NCI-H2171 treated with DMSO at 0.1 percent for 48 hours (cell line): ENCODE measurements around the gene CSRNP3.

Experiments
- DNase-seq: peaks from one replicate; lab custom pipeline; 2025; lab: John Stamatoyannopoulos, UW

CSRNP3 gene, protein sequence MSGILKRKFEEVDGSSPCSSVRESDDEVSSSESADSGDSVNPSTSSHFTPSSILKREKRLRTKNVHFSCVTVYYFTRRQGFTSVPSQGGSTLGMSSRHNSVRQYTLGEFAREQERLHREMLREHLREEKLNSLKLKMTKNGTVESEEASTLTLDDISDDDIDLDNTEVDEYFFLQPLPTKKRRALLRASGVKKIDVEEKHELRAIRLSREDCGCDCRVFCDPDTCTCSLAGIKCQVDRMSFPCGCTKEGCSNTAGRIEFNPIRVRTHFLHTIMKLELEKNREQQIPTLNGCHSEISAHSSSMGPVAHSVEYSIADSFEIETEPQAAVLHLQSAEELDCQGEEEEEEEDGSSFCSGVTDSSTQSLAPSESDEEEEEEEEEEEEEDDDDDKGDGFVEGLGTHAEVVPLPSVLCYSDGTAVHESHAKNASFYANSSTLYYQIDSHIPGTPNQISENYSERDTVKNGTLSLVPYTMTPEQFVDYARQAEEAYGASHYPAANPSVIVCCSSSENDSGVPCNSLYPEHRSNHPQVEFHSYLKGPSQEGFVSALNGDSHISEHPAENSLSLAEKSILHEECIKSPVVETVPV

DNA sequence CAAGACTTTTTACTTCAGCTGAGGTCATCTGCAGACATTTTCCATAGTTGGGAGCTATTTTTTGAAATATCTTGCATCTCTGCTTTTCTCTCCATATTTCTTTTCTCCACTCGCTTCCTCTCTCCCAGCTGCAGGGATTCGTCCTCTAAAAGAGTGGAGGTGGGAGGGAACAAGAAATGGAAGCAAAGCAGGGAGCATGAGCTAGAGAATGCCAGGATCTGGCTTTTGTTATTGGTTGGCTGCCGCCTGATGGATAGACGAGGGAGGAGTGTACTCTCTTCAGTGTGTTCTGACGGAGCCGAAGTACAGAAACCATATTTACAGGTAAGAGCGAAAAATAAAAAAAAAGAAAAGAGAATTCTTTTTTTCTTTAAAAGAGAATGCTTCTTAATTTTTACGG is at the start of gene CSRNP3:
CSRNP3 (plus strand) TSS at position 282 of the 400 bp plus-strand sequence. CDS start 125,368 bp downstream, outside the sequence.
- peak; percentile 98 for DNase-seq

- no peak for DNase-seq
Observed at GRCh38 chr2:165420231-165420630, 49.3 kb upstream of the CSRNP3 start.

DNA sequence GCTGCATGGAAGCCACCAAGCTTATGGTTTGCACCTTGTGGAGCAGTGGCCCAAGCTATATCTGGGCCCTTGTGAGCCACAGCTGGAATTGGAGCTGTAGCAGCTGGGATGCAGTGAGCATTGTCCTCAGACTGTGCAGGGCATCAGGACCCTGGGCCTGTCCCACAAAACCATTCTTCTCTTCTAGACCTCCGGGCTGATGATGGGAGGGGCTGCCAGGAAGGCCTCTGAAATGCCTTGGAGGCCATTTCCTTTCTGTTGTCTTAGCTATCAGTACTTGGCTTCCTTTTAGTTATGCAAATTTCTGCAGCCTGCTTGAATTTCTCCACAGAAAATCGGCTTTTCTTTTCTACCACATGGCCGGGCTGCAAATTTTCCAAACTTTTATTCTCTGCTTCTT is 46.4 kb upstream of the CSRNP3 start:
- DNase-seq = no peak

DNA sequence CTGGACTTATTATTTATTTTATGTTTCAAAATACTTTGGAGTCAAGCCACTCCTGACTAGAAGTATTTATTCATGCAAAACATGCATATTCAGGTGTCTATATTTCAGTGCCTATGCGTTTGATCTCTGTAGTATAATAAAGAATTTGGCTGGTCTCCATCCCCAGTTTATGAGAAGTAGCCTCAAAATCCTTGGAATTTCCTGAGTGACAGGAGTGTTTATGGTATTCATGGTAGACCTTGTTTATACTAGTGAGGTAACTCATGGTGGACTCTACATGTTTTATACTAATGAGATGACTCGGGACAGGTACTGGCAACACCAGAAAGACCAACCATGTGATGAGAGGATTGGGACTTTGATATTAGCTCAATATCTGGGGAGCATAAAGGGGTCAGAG is 43.9 kb upstream of the CSRNP3 start:
- DNase-seq = no peak

- no peak for DNase-seq
Observed at GRCh38 chr2:165427686-165428085, 41.8 kb upstream of the CSRNP3 start.

GRCh38 chr2:165428926-165429325 is 40.6 kb upstream of the CSRNP3 start:
- no peak for DNase-seq

DNA sequence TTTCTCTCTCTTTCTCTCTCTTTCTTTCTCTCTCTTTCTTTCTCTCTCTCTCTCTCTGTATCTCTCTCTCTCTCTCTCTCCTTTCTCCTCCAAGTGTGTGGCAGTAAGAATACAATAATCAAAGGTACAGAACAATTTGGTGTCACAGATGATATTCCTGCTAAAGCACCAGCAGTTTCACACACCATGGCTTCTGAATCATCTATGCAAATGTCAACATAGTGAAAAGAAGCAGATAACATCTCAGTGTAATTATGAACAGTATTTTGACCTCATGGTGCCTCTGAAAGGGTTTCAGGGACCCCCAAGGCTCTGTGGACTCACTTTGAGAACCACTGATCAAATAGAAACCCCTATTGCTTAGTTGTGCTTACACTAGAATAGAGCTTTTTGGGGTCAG is 38.5 kb upstream of the CSRNP3 start:
- no peak for DNase-seq

DNA sequence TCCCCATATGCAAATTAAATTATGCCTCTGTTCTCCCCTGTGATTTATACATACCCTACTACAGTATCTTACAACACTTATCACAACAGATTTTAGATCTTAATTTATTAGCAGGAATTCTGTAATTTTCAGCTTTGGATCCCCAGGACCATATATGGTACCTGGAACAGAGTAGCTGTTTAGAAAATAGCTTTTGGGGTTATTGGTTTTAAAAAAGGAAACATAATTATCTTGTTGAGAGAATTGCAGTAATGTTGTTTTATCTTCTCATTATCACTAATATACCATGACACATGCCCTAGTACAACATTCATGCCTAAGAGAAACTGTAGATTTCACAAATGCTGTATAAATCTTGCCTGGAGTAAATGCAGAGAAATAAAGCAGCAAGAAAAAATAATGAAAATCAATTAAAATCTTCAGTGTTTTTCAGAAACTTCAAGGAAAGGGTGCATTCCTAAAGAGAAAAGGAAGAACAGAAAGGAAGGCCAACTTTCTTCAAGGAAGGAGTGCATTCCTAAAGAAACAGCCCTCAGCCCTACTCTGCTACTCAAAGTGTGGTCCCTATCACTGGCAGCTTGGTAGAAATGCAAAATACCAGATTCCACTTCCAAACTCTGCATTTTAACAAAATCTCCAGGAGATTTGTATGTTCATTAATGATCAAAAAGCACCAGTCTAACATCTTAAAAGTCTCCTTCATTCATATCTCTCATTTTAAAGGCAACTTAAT is 37.1 kb upstream of the CSRNP3 start:
- DNase-seq = no peak

GRCh38 chr2:165434865-165435496 is 34.5 kb upstream of the CSRNP3 start:
- no peak for DNase-seq

GRCh38 chr2:165435611-165436010 is 33.9 kb upstream of the CSRNP3 start:
- DNase-seq = no peak

DNA sequence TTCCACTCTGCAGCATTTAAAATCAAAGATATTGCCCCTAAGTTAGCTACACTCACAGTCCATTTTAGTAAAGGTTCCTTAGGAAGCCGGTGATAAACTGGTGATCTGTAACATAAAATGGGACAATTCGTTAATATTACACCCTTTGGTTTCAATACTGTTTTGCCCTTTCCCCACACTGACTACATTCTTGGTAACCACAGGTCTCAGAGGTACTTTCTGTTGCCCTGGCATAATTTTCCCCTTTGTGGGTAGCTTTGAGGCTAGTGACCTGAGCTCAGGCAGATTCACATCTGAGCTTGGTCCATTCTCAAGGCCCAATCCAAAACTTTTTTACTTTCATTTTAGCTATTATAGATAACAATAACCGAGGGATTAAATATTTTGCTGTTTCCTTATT is 32.9 kb upstream of the CSRNP3 start:
- no peak for DNase-seq

DNA sequence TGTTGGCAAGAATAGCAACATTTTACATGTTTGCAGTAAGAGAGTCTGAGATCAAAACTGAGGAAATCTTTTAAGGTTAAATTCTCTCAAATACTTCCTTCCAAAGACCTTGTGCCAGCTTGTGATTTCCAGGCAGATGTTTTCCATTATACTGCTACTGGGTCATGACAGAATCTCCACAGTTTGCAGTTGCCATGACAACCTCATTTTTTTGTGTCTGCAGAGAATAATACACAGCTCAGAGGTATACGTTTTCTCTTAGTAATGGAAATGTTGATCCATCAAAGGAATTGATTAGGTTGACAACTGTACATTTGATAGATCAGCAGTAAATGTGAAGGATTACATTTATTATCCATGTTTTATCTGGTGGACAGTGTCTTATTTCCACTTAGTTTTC is 29.1 kb upstream of the CSRNP3 start:
- DNase-seq = peak; percentile 15

DNA sequence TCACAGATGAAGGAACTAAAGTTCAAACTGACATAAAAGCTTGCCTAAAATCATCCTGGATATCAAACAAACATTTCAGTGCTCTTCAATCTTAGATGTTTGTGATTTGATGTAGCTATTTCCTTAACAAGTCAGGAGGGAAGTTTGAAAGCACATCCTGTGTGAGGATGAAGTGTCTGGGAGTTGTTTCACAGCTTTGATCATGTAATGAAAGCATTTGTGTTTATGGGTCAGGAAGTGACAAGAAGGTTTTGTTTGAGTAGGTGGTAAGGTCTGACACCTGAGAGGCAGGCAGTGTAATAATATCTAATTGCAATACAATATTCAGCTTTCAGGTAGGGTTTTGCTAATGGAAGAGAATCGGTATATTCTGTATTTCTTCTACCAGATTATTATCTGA is 26.0 kb upstream of the CSRNP3 start:
- no peak for DNase-seq

- DNase-seq = no peak
Observed at GRCh38 chr2:165448406-165448805, 21.1 kb upstream of the CSRNP3 start.

GRCh38 chr2:165450156-165450555 is 19.3 kb upstream of the CSRNP3 start:
- no peak for DNase-seq

DNA sequence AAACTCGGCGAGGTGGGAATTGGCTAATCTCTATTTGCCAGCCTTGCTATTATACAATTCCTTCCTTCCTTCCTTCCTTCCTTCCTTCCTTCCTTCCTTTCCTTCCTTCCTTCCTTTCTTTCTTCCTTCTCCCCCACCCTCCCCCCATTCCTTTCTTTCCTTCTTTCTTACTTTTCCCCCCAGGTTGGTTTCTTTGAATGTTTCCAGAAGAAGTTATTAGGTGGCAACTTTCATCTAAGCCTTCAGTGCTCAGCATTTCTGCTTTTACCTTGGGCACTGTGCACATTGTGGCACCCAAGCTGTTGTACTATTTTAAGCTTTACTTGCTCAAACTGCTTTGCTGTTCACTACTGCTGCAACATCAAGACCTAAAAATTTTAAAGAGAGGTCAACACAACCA is 17.2 kb upstream of the CSRNP3 start:
- DNase-seq = no peak

GRCh38 chr2:165453561-165454094 is 15.9 kb upstream of the CSRNP3 start:
- DNase-seq = no peak

DNA sequence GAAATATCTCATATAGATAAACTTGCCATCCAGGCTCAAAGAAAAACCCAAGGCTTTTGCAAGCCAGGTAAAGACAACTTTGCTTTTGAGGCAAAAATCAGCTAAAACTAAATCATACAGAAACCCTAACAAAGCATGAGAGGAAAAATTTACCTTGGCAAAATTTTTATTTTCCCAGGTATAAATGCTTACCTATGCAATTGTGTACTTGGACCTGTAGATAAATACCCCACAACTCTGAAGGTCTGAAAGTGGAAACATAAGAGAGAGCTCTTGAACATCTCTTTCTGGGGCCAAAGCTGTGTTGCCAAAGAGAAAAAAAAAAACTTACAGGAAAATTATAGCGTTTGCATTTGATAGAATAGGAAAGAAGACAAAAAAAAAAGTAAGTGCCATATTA is 14.6 kb upstream of the CSRNP3 start:
- no peak for DNase-seq

GRCh38 chr2:165456027-165456426 is 13.5 kb upstream of the CSRNP3 start:
- peak; percentile 15 for DNase-seq

- peak; percentile 99 for DNase-seq
Observed at GRCh38 chr2:165462443-165462842, 7.1 kb upstream of the CSRNP3 start.

DNA sequence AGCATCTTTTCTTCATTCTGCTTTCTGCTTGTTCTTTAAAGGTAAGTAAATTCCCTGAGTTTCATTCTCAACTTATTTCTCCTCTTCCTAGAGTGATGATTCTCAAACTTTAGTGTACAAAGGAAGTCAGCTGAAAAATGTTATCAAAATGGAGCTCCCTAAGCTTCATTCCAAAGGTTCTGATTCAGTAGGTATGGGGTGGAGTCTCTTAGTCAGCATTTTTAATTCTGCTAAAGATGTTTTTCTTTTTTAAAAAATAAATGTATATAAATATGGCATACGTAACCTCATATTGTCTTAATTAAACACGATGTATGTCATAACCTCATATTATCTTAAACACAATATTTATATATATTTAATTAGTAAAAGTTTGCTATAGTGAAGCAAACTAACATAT is 3.1 kb upstream of the CSRNP3 start:
- DNase-seq = no peak

- DNase-seq = no peak
Observed at GRCh38 chr2:165467921-165468320, 1.6 kb upstream of the CSRNP3 start.
